HFFc6 (cell line): ENCODE results near the gene BHLHE40. TPM values are rescaled to one million over a fixed set of nuclear protein-coding genes. Genes with fewer than 3 reads are reported as not detected.

Source experiments
- DNase-seq: peaks from one replicate; pipeline ENCODE4 v3.0.0-alpha.2; 2018
- H3K27ac Mint-ChIP-seq: 2 replicates; pipeline ENCODE4 v1.8.0; 2020; ENCODE audit warnings: mild to moderate bottlenecking, mixed read lengths
- H3K27me3 Mint-ChIP-seq: 2 replicates; pipeline ENCODE4 v1.8.0; 2021; ENCODE audit warnings: mild to moderate bottlenecking, moderate library complexity, mixed read lengths; ENCODE audit not compliant: insufficient read depth
- H3K36me3 Mint-ChIP-seq: 2 replicates; pipeline ENCODE4 v1.8.0; 2021; ENCODE audit warnings: low read depth, mixed read lengths
- H3K4me1 Mint-ChIP-seq: 2 replicates; pipeline ENCODE4 v1.8.0; 2020; ENCODE audit warnings: low read depth, mixed read lengths
- H3K4me3 Mint-ChIP-seq: 2 replicates; pipeline ENCODE4 v1.8.0; 2020; ENCODE audit warnings: mild to moderate bottlenecking, moderate library complexity, mixed read lengths
- H3K9me3 Mint-ChIP-seq: 2 replicates; pipeline ENCODE4 v1.8.0; 2020; ENCODE audit warnings: mild to moderate bottlenecking, mixed read lengths
- CTCF ChIP-seq: fragments of 200-600 bp; sonication (generic); IDR thresholded peaks from 2 replicates; pipeline ENCODE4 v1.5.0; 2021; ENCODE audit warnings: antibody characterized with exemption, mild to moderate bottlenecking
- total RNA-seq, 6 experiments: library from RNA; stranded (reverse); fragmentation: NEBNext Ultra II Directional; extraction: Animal tissue kit (Norgen Biotek cat#: 25700); gene quantifications; 2 replicates in 1 of 6; 3 replicates in 5 of 6; pipeline ENCODE4 v1.2.3, GENCODE V29; 2021

The BHLHE40 gene
- total RNA-seq, 6 experiments from 2014 or later = 10.2 to 11.8 (median 10.7) TPM

DNA sequence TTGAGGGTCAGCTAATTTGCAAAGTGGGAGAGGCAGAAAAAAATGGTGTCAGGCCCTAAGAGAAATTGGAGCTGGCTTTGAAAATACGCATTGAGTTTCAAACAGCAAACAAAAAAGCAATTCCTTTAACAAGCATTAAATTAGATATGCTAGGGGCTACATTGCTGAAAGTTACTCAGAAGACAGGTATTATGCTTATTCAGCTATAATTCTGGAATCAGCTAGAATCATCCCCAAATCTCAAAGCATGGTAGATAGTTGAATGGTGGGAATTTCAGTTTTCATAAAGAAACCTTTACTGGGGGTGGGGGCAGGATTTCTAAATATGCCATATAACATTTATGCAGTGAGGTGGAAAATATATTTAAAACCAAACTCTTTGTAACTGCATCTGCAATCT is 50.5 kb downstream of the BHLHE40 start:
- Mint-ChIP-seq H3K9me3 (no peaks in the 10 kb centered on the region), H3K36me3 (no peaks in the 10 kb centered on the region), H3K27ac (no peak overlapping the region), H3K4me1 (peaks cover 10% of the 10 kb centered on the region), H3K27me3 (peaks cover 3% of the 10 kb centered on the region), H3K4me3 (no peak overlapping the region)
- DNase-seq = no peak
- TF ChIP-seq CTCF = no peak

DNA sequence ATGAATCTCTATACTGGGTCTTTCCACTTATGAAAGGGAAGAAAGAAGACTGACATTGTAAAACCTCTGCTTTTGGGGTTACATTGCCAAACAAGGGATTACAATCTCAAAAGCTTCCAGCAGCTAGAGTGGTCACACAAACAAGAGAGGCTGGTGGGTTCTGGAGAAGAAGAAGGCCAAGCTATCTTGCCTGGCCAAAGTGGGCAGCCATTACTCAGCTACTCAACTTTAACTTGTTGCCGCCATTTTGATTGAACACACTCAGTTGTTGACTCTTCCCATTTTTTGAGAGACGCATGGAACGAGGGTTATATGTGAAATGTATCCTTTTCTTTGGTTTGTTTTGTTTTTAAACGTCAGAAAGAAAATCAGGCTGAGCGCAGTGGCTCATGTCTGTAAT is 50.9 kb downstream of the BHLHE40 start:
- H3K9me3 Mint-ChIP-seq = no peaks in the 10 kb centered on the region
- H3K36me3 Mint-ChIP-seq = no peaks in the 10 kb centered on the region
- TF ChIP-seq CTCF = no peak
- no peak overlapping the region for H3K27ac Mint-ChIP-seq
- peaks cover 10% of the 10 kb centered on the region for H3K4me1 Mint-ChIP-seq
- peaks cover 3% of the 10 kb centered on the region for H3K27me3 Mint-ChIP-seq
- H3K4me3 Mint-ChIP-seq = no peak overlapping the region
- DNase-seq = no peak

DNA sequence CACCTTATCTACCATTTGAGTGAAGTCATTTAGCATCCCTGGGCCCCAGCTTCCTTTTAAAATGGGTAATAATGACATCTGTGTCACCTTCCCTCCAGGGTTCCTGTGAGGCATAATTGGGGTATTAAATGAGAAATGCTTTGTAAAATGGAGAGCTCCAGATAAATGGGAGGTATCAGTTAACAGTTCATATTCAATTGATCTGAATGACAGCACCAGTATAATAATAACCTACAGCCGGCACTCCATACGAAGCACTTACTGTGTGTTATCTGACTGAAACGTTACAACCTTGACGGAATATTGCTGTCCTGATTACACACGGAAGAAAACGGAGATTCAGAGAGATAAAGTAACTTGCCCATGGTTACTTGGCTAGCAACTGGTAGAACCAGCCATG is 53.6 kb downstream of the BHLHE40 start:
- Mint-ChIP-seq H3K36me3 (no peaks in the 10 kb centered on the region), H3K4me1 (peaks cover 6% of the 10 kb centered on the region; the same call in 1 of the 2 replicates), H3K27ac (no peak overlapping the region), H3K9me3 (no peaks in the 10 kb centered on the region), H3K27me3 (peaks cover under 1% of the 10 kb centered on the region), H3K4me3 (no peak overlapping the region)
- DNase-seq = no peak
- TF ChIP-seq CTCF = no peak

Other genes starting within 250 kb of the BHLHE40 start
- 10 to 100 TPM; 48.9 to 64.7 (median 53.7) TPM for gene ARL8B, start 142.9 kb downstream of the BHLHE40 start, total RNA-seq
- 10 to 100 TPM; 47.6 to 56.4 (median 52.0) TPM for gene EDEM1, start 208.3 kb downstream of the BHLHE40 start, total RNA-seq